Measurements from ENCODE around the gene TUBGCP2.

DNA sequence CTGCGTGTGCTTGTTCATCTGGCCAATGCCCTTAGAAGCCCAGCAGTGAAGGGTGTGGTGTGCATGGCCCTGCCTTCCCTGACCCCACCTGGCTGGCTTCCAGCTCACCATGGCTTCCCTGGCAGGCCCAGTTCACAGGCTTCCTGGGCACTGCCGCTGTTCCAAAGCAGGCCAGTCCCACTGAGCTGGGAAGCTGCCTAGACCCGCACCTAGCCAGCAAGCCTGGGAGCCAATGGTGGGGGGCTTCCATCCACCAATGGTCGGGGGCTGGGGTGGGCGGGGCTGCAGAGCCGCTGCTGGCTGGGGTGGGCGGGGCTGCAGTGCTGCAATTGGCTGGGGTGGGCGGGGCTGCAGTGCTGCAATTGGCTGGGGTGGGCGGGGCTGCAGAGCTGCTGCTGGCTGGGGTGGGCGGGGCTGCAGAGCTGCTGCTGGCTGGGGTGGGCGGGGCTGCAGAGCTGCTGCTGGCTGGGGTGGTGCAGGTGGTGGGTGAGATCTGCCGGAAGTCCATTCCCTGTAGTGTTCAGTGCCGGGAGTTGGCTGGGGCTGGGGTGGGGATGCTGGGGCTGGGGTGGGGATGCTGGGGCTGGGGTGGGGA is 15.6 kb upstream of the TUBGCP2 start:
- TF ChIP-seq, protein P1, sequence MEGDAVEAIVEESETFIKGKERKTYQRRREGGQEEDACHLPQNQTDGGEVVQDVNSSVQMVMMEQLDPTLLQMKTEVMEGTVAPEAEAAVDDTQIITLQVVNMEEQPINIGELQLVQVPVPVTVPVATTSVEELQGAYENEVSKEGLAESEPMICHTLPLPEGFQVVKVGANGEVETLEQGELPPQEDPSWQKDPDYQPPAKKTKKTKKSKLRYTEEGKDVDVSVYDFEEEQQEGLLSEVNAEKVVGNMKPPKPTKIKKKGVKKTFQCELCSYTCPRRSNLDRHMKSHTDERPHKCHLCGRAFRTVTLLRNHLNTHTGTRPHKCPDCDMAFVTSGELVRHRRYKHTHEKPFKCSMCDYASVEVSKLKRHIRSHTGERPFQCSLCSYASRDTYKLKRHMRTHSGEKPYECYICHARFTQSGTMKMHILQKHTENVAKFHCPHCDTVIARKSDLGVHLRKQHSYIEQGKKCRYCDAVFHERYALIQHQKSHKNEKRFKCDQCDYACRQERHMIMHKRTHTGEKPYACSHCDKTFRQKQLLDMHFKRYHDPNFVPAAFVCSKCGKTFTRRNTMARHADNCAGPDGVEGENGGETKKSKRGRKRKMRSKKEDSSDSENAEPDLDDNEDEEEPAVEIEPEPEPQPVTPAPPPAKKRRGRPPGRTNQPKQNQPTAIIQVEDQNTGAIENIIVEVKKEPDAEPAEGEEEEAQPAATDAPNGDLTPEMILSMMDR (IDR thresholded peaks at IDR 0.05) = no peak
- no peak for TF ChIP-seq POLR2A (IDR thresholded peaks at IDR 0.05)
